Measurements from ENCODE around the gene FIGNL2.

Gene FIGNL2

GRCh38 chr12:51821440-51822260, 26.9 kb downstream of the FIGNL2 start:
- TF ChIP-seq CTCF (IDR thresholded peaks at IDR 0.05; ENCODE audit: low read length, missing control alignments), result no peak
- peak overlapping the region; percentile 52 for H3K4me3 ChIP-seq (replicated peaks; ENCODE audit: low read depth, low read length)
- DNase-seq (ENCODE audit: low read depth), result no peak

GRCh38 chr12:51820526-51821439, 27.7 kb downstream of the FIGNL2 start:
- peak overlapping the region; percentile 52 for H3K4me3 ChIP-seq (replicated peaks; ENCODE audit: low read depth, low read length)
- DNase-seq (ENCODE audit: low read depth), result peak; percentile 42
- TF ChIP-seq CTCF (IDR thresholded peaks at IDR 0.05; ENCODE audit: low read length, missing control alignments), result no peak

GRCh38 chr12:51819736-51820525, 28.6 kb downstream of the FIGNL2 start:
- no peak for DNase-seq (ENCODE audit: low read depth)
- H3K4me3 ChIP-seq (replicated peaks; ENCODE audit: low read depth, low read length), result peak overlapping the region; percentile 27
- no peak for TF ChIP-seq CTCF (IDR thresholded peaks at IDR 0.05; ENCODE audit: low read length, missing control alignments)

GRCh38 chr12:51818566-51819300, 29.8 kb downstream of the FIGNL2 start:
- no peak for TF ChIP-seq CTCF (IDR thresholded peaks at IDR 0.05; ENCODE audit: low read length, missing control alignments)
- H3K4me3 ChIP-seq (replicated peaks; ENCODE audit: low read depth, low read length), result no peak overlapping the region
- peak; percentile 66 for DNase-seq (ENCODE audit: low read depth)

- DNase-seq (ENCODE audit: low read depth), result no peak
- no peak for TF ChIP-seq CTCF (IDR thresholded peaks at IDR 0.05; ENCODE audit: low read length, missing control alignments)
- no peak overlapping the region for H3K4me3 ChIP-seq (replicated peaks; ENCODE audit: low read depth, low read length)
Observed at GRCh38 chr12:51818086-51818485, 30.4 kb downstream of the FIGNL2 start.

Measured in fibroblast of pulmonary artery (primary cell).